HEK293T (cell line): Measurements from ENCODE around the gene IGFBP3.

Experiments
- ARNT ChIP-seq: fragments of 450-650 bp; IDR thresholded peaks from 2 replicates; pipeline ENCODE4 v1.6.1; 2017; ENCODE audit warnings: mild to moderate bottlenecking
- BHLHE40 ChIP-seq: fragments of 450-650 bp; IDR thresholded peaks from 2 replicates; pipeline ENCODE4 v1.6.1; 2016; ENCODE audit warnings: mild to moderate bottlenecking, moderate library complexity, borderline replicate concordance
- ELF4 ChIP-seq: fragments of 450-650 bp; IDR thresholded peaks from 2 replicates; pipeline ENCODE4 v1.6.1; 2017; ENCODE audit warnings: antibody characterized with exemption
- FOXA1 ChIP-seq: fragments of 450-650 bp; IDR thresholded peaks from 2 replicates; pipeline ENCODE4 v1.6.1; 2016; ENCODE audit warnings: mild to moderate bottlenecking
- FOXK2 ChIP-seq: fragments of 450-650 bp; IDR thresholded peaks from 2 replicates; pipeline ENCODE4 v1.6.1; 2016; ENCODE audit warnings: mild to moderate bottlenecking
- HDGF ChIP-seq: fragments of 450-650 bp; IDR thresholded peaks from 2 replicates; pipeline ENCODE4 v1.6.1; 2017; ENCODE audit warnings: antibody characterized with exemption, borderline replicate concordance
- SP1 ChIP-seq: fragments of 450-650 bp; IDR thresholded peaks from 2 replicates; pipeline ENCODE4 v1.6.1; 2017
- TARDBP ChIP-seq: fragments of 450-650 bp; IDR thresholded peaks from 2 replicates; pipeline ENCODE4 v1.6.1; 2016

DNA sequence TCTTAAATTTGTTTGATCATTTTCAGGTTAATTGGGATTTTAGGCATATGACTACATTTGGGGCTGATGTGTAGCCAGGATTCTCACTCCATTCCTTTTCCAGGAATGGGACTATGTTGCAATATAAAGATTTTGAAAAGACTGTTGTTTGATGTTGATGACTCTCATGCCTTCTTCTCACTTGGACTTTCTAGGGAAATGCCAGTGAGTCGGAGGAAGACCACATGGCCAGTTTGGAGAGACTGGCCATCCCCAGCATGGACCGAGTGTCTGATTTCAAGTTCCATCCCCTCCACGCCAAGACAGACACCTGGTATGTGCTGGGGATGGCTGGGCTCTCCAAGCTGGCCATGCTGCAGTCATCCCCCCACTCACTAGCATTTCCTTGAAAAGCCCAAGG, 5.5 kb downstream of the IGFBP3 start:
- TF ChIP-seq ARNT (no peak), HDGF (no peak), BHLHE40 (no peak), FOXA1 (no peak), SP1 (no peak), TARDBP (no peak), FOXK2 (no peak), ELF4 (no peak)
